ENCODE data around the gene ZNF221. TPM values are rescaled to one million over a fixed set of nuclear protein-coding genes. Genes with fewer than 3 reads are reported as not detected.

ZNF221 gene
- total and polyA plus RNA-seq, 5 donors, result 2.9 to 7.3 (median 5.5) TPM

DNA sequence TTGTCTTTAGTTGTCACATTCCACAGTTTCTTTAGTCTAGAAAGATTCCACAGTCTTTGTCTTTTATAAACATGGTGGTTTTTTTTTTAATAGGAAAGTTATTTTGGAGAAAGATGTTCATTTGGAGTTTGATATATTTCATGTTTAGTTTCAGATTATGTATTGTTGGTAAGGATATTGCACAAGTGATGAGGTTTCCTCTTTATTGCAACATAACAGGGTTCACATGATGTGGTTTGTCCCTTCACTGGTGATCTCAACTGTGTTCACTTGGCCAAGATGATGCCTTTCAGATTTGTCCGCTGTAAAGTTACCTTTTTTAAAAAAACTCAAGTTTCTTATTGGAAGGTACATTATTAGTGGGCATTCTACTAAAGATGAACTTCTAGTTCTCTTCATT lies 54.9 kb downstream of the ZNF221 start:
- Histone ChIP-seq H3K9me3 (ENCODE audit: control insufficient read depth, low read length) (peaks cover 18% of the 10 kb centered on the region), H3K27me3 (ENCODE audit: control insufficient read depth, insufficient read depth) (no peaks in the 10 kb centered on the region), H3K4me3 (ENCODE audit: low read length) (no peak overlapping the region), H3K4me1 (ENCODE audit: control insufficient read depth, insufficient read depth, low read length) (peaks cover 3% of the 10 kb centered on the region), H3K27ac (ENCODE audit: low read length) (no peak overlapping the region)
- 86% methylated on average over 1 of the region's 1 CpG for WGBS
- DNase-seq (no peak), ATAC-seq (no peak)
- intact Hi-C loops (cut with DNase I), result no loop called here

GRCh38 chr19:44007473-44007872 lies 56.4 kb downstream of the ZNF221 start:
- H3K4me3 ChIP-seq (ENCODE audit: low read length), result no peak overlapping the region
- ATAC-seq (no peak), DNase-seq (no peak)
- H3K27ac ChIP-seq (ENCODE audit: low read length), result no peak overlapping the region
- intact Hi-C loops (cut with DNase I), result no loop called here
- H3K4me1 ChIP-seq (ENCODE audit: control insufficient read depth, insufficient read depth, low read length), result peaks cover 3% of the 10 kb centered on the region
- H3K27me3 ChIP-seq (ENCODE audit: control insufficient read depth, insufficient read depth), result no peaks in the 10 kb centered on the region
- WGBS, result 98% methylated on average over 6 of the region's 6 CpGs
- peaks cover 22% of the 10 kb centered on the region for H3K9me3 ChIP-seq (ENCODE audit: control insufficient read depth, low read length)

- peaks cover 22% of the 10 kb centered on the region for H3K9me3 ChIP-seq (ENCODE audit: control insufficient read depth, low read length)
- peak overlapping the region; percentile 18 for H3K4me3 ChIP-seq (ENCODE audit: low read length)
- H3K27me3 ChIP-seq (ENCODE audit: control insufficient read depth, insufficient read depth), result no peaks in the 10 kb centered on the region
- DNase-seq (no peak), ATAC-seq (no peak)
- H3K4me1 ChIP-seq (ENCODE audit: control insufficient read depth, insufficient read depth, low read length), result no peaks in the 10 kb centered on the region
- no peak overlapping the region for H3K27ac ChIP-seq (ENCODE audit: low read length)
- WGBS, result 99% methylated on average over 5 of the region's 5 CpGs
- intact Hi-C loops (cut with DNase I), result no loop called here
Observed at GRCh38 chr19:44010468-44010867, 59.4 kb downstream of the ZNF221 start.

Other genes starting within 250 kb of the ZNF221 start
- gene IRGC, start 235.2 kb upstream of the ZNF221 start, total RNA-seq, result not detected
- gene IRGC, start 235.2 kb upstream of the ZNF221 start, polyA plus RNA-seq, result not detected
- 10 to 100 TPM; 14.8 to 21.0 (median 15.8) TPM for gene SMG9, start 196.3 kb upstream of the ZNF221 start, total RNA-seq
- 11.7 TPM for gene SMG9, start 196.3 kb upstream of the ZNF221 start, polyA plus RNA-seq
- gene KCNN4, start 170.3 kb upstream of the ZNF221 start, total RNA-seq, result 1 to 10 TPM in 1 of 4 donors, under 1 TPM in 2, not detected in 1; 0.26 to 1.4 (median 0.32) TPM
- 0.34 TPM for gene KCNN4, start 170.3 kb upstream of the ZNF221 start, polyA plus RNA-seq
- gene LYPD5, start 148.8 kb upstream of the ZNF221 start, total RNA-seq, result 1 to 10 TPM in 2 of 4 donors, under 1 TPM in 2; 0.28 to 2.5 (median 0.90) TPM
- gene LYPD5, start 148.8 kb upstream of the ZNF221 start, polyA plus RNA-seq, result 0.34 TPM
- gene ZNF283, start 123.9 kb upstream of the ZNF221 start, total RNA-seq, result 10 to 100 TPM; 10.7 to 13.8 (median 11.3) TPM
- 4.7 TPM for gene ZNF283, start 123.9 kb upstream of the ZNF221 start, polyA plus RNA-seq
- gene ZNF404, start 67.3 kb upstream of the ZNF221 start, total RNA-seq, result 10 to 100 TPM in 1 of 4 donors, 1 to 10 TPM in 3; 6.2 to 11.3 (median 6.8) TPM
- 12.2 TPM for gene ZNF404, start 67.3 kb upstream of the ZNF221 start, polyA plus RNA-seq
- gene ZNF45, start 15.9 kb upstream of the ZNF221 start, total RNA-seq, result 1 to 10 TPM; 8.1 to 9.0 (median 8.6) TPM
- gene ZNF45, start 15.9 kb upstream of the ZNF221 start, polyA plus RNA-seq, result 2.7 TPM
- gene ZNF155, start 33.0 kb downstream of the ZNF221 start, total RNA-seq, result 10 to 100 TPM in 1 of 4 donors, 1 to 10 TPM in 3; 6.9 to 11.5 (median 7.4) TPM
- 6.0 TPM for gene ZNF155, start 33.0 kb downstream of the ZNF221 start, polyA plus RNA-seq
- 1 to 10 TPM; 3.4 to 4.2 (median 3.7) TPM for gene ZNF230, start 51.7 kb downstream of the ZNF221 start, total RNA-seq
- 1.9 TPM for gene ZNF230, start 51.7 kb downstream of the ZNF221 start, polyA plus RNA-seq
- gene ZNF222, start 74.2 kb downstream of the ZNF221 start, total RNA-seq, result 1 to 10 TPM; 3.6 to 4.6 (median 4.0) TPM
- 3.8 TPM for gene ZNF222, start 74.2 kb downstream of the ZNF221 start, polyA plus RNA-seq
- 1 to 10 TPM; 3.2 to 5.9 (median 4.5) TPM for gene ZNF223, start 100.8 kb downstream of the ZNF221 start, total RNA-seq
- 3.6 TPM for gene ZNF223, start 100.8 kb downstream of the ZNF221 start, polyA plus RNA-seq
- 1 to 10 TPM; 2.0 to 2.7 (median 2.4) TPM for gene ZNF284, start 120.9 kb downstream of the ZNF221 start, total RNA-seq
- gene ZNF284, start 120.9 kb downstream of the ZNF221 start, polyA plus RNA-seq, result 1.00 TPM
- gene ZNF224, start 143.1 kb downstream of the ZNF221 start, total RNA-seq, result 10 to 100 TPM; 14.9 to 17.0 (median 15.9) TPM
- gene ZNF224, start 143.1 kb downstream of the ZNF221 start, polyA plus RNA-seq, result 10.1 TPM
- gene ZNF225, start 162.2 kb downstream of the ZNF221 start, total RNA-seq, result 1 to 10 TPM; 3.6 to 4.2 (median 3.9) TPM
- gene ZNF225, start 162.2 kb downstream of the ZNF221 start, polyA plus RNA-seq, result 1.9 TPM
- gene ZNF234, start 190.3 kb downstream of the ZNF221 start, total RNA-seq, result 10 to 100 TPM in 1 of 4 donors, 1 to 10 TPM in 3; 9.6 to 10.6 (median 9.9) TPM
- 4.4 TPM for gene ZNF234, start 190.3 kb downstream of the ZNF221 start, polyA plus RNA-seq
- gene ZNF226, start 213.9 kb downstream of the ZNF221 start, total RNA-seq, result 10 to 100 TPM; 19.4 to 23.0 (median 22.2) TPM
- 24.8 TPM for gene ZNF226, start 213.9 kb downstream of the ZNF221 start, polyA plus RNA-seq